ENCODE results near the gene MUC2. TPM values are rescaled to one million over a fixed set of nuclear protein-coding genes. Genes with fewer than 3 reads are reported as not detected.
A peak's percentile ranks its signal among the peaks of the same experiment; 100 is the strongest.
"Not testable (repeated sequence)": the region's sequence is repeated elsewhere in the genome, so short reads cannot be mapped to it uniquely, and the experiment has no call there.

MUC2 gene
- total and polyA plus RNA-seq, 3 experiments from 2014 or later = not detected

- H3K4me1 ChIP-seq (ENCODE audit: insufficient read depth, low read length) = no peaks in the 10 kb centered on the region
- H3K27me3 ChIP-seq (ENCODE audit: insufficient read depth, low read length, poor library complexity, severe bottlenecking) = no peaks in the 10 kb centered on the region
- no peaks in the 10 kb centered on the region for H3K9me3 Mint-ChIP-seq
- peaks cover 0 to 3% of the 10 kb centered on the region in 2 donors for H3K27me3 Mint-ChIP-seq
- no peak overlapping the region for H3K4me3 Mint-ChIP-seq
- DNase-seq = peak in 1 of 5 donors; percentile 42
- H3K36me3 ChIP-seq (ENCODE audit: insufficient read depth, low read length) = no peaks in the 10 kb centered on the region
- H3K36me3 Mint-ChIP-seq = no peaks in the 10 kb centered on the region
- no peak overlapping the region for H3K27ac ChIP-seq (ENCODE audit: low read depth, low read length)
- H3K4me1 Mint-ChIP-seq = no peaks in the 10 kb centered on the region
- H3K27ac Mint-ChIP-seq = no peak overlapping the region
- POLR2A ChIA-PET = no interaction called here
- no peak overlapping the region for H3K4me3 ChIP-seq (ENCODE audit: low read length)
- H3K9me3 ChIP-seq (ENCODE audit: low read length) = no peaks in the 10 kb centered on the region
- CTCF ChIA-PET = interaction anchor here (1.0 kb wide), 1 partner anchor 14 kb away, joined by 3 read pairs; no protein-coding TSS in a partner anchor
Measured at GRCh38 chr11:1113405-1114201, 38.9 kb downstream of the MUC2 start.

- H3K4me1 Mint-ChIP-seq, DNase-seq, CTCF ChIA-PET: not testable (repeated sequence)
Measured at GRCh38 chr11:1115292-1115691, 40.6 kb downstream of the MUC2 start.

GRCh38 chr11:1116104-1116503 is 41.4 kb downstream of the MUC2 start:
- ChIA-PET POLR2A (no interaction called here), CTCF (no interaction called here)
- peak in 1 of 5 donors; percentile 35 for DNase-seq
- Mint-ChIP-seq H3K4me3 (no peak overlapping the region), H3K36me3 (no peaks in the 10 kb centered on the region), H3K9me3 (no peaks in the 10 kb centered on the region), H3K27me3 (peaks cover 0 to 2% of the 10 kb centered on the region in 2 donors), H3K27ac (no peak overlapping the region), H3K4me1 (no peaks in the 10 kb centered on the region)
- Histone ChIP-seq H3K27ac (ENCODE audit: low read depth, low read length) (no peak overlapping the region), H3K9me3 (ENCODE audit: low read length) (no peaks in the 10 kb centered on the region), H3K27me3 (ENCODE audit: insufficient read depth, low read length, poor library complexity, severe bottlenecking) (no peaks in the 10 kb centered on the region), H3K4me1 (ENCODE audit: insufficient read depth, low read length) (no peaks in the 10 kb centered on the region), H3K36me3 (ENCODE audit: insufficient read depth, low read length) (no peaks in the 10 kb centered on the region), H3K4me3 (ENCODE audit: low read length) (no peak overlapping the region)

More at GRCh38 chr11:1115292-1115691, 40.6 kb downstream of the MUC2 start:
- H3K9me3 ChIP-seq (ENCODE audit: low read length); H3K4me1 ChIP-seq (ENCODE audit: insufficient read depth, low read length); H3K4me3 ChIP-seq (ENCODE audit: low read length); H3K27ac ChIP-seq (ENCODE audit: low read depth, low read length); POLR2A ChIA-PET; H3K27me3 ChIP-seq (ENCODE audit: insufficient read depth, low read length, poor library complexity, severe bottlenecking); H3K27me3 Mint-ChIP-seq; H3K36me3 ChIP-seq (ENCODE audit: insufficient read depth, low read length); H3K4me3 Mint-ChIP-seq; H3K9me3 Mint-ChIP-seq; H3K36me3 Mint-ChIP-seq: not testable (repeated sequence)
- peak overlapping the region in 1 of 8 donors; percentile 34 for H3K27ac Mint-ChIP-seq

- no peak overlapping the region for H3K27ac ChIP-seq (ENCODE audit: low read depth, low read length)
- H3K4me1 ChIP-seq (ENCODE audit: insufficient read depth, low read length) = no peaks in the 10 kb centered on the region
- Mint-ChIP-seq H3K27ac (no peak overlapping the region), H3K9me3 (no peaks in the 10 kb centered on the region), H3K27me3 (peaks cover 0 to 2% of the 10 kb centered on the region in 2 donors), H3K4me3 (no peak overlapping the region), H3K4me1 (no peaks in the 10 kb centered on the region), H3K36me3 (no peaks in the 10 kb centered on the region)
- DNase-seq = no peak
- no peaks in the 10 kb centered on the region for H3K27me3 ChIP-seq (ENCODE audit: insufficient read depth, low read length, poor library complexity, severe bottlenecking)
- no peak overlapping the region for H3K4me3 ChIP-seq (ENCODE audit: low read length)
- no peaks in the 10 kb centered on the region for H3K36me3 ChIP-seq (ENCODE audit: insufficient read depth, low read length)
- no peaks in the 10 kb centered on the region for H3K9me3 ChIP-seq (ENCODE audit: low read length)
- ChIA-PET CTCF (no interaction called here), POLR2A (no interaction called here)
Measured at GRCh38 chr11:1116666-1117390, 42.2 kb downstream of the MUC2 start.

GRCh38 chr11:1117992-1118391 is 43.3 kb downstream of the MUC2 start:
- no peak for DNase-seq
- no peak overlapping the region for H3K4me3 ChIP-seq (ENCODE audit: low read length)
- no peaks in the 10 kb centered on the region for H3K36me3 Mint-ChIP-seq
- no peaks in the 10 kb centered on the region for H3K27me3 ChIP-seq (ENCODE audit: insufficient read depth, low read length, poor library complexity, severe bottlenecking)
- no peaks in the 10 kb centered on the region for H3K9me3 Mint-ChIP-seq
- peak overlapping the region in 1 of 8 donors; percentile 57 for H3K27ac Mint-ChIP-seq
- no peaks in the 10 kb centered on the region for H3K4me1 Mint-ChIP-seq
- no peaks in the 10 kb centered on the region for H3K4me1 ChIP-seq (ENCODE audit: insufficient read depth, low read length)
- H3K27me3 Mint-ChIP-seq = peaks cover 0 to 2% of the 10 kb centered on the region in 2 donors
- ChIA-PET POLR2A (no interaction called here), CTCF (no interaction called here)
- no peak overlapping the region for H3K4me3 Mint-ChIP-seq
- H3K9me3 ChIP-seq (ENCODE audit: low read length) = no peaks in the 10 kb centered on the region
- H3K27ac ChIP-seq (ENCODE audit: low read depth, low read length) = no peak overlapping the region
- no peaks in the 10 kb centered on the region for H3K36me3 ChIP-seq (ENCODE audit: insufficient read depth, low read length)

- no peaks in the 10 kb centered on the region for H3K36me3 Mint-ChIP-seq
- peak in 1 of 5 donors; percentile 42 for DNase-seq
Measured at GRCh38 chr11:1118755-1119603, 44.3 kb downstream of the MUC2 start.

GRCh38 chr11:1119604-1120146 is 45.0 kb downstream of the MUC2 start:
- Histone ChIP-seq H3K4me1 (ENCODE audit: insufficient read depth, low read length) (no peaks in the 10 kb centered on the region), H3K36me3 (ENCODE audit: insufficient read depth, low read length) (no peaks in the 10 kb centered on the region), H3K4me3 (ENCODE audit: low read length) (no peak overlapping the region), H3K27me3 (ENCODE audit: insufficient read depth, low read length, poor library complexity, severe bottlenecking) (no peaks in the 10 kb centered on the region), H3K27ac (ENCODE audit: low read depth, low read length) (no peak overlapping the region), H3K9me3 (ENCODE audit: low read length) (no peaks in the 10 kb centered on the region)
- no peak overlapping the region for H3K4me3 Mint-ChIP-seq
- no peak overlapping the region for H3K27ac Mint-ChIP-seq
- ChIA-PET POLR2A (no interaction called here), CTCF (no interaction called here)
- peaks cover 0 to 3% (median 2%) of the 10 kb centered on the region in 5 donors for H3K9me3 Mint-ChIP-seq
- H3K4me1 Mint-ChIP-seq = no peaks in the 10 kb centered on the region
- no peaks in the 10 kb centered on the region for H3K36me3 Mint-ChIP-seq
- H3K27me3 Mint-ChIP-seq = peaks cover 2 to 3% of the 10 kb centered on the region in 2 donors
- peak in 1 of 5 donors; percentile 38 for DNase-seq

More at GRCh38 chr11:1118755-1119603, 44.3 kb downstream of the MUC2 start:
- POLR2A ChIA-PET = no interaction called here
- H3K9me3 Mint-ChIP-seq = no peaks in the 10 kb centered on the region
- Histone ChIP-seq H3K27me3 (ENCODE audit: insufficient read depth, low read length, poor library complexity, severe bottlenecking) (no peaks in the 10 kb centered on the region), H3K9me3 (ENCODE audit: low read length) (no peaks in the 10 kb centered on the region), H3K27ac (ENCODE audit: low read depth, low read length) (no peak overlapping the region), H3K4me1 (ENCODE audit: insufficient read depth, low read length) (no peaks in the 10 kb centered on the region), H3K4me3 (ENCODE audit: low read length) (no peak overlapping the region), H3K36me3 (ENCODE audit: insufficient read depth, low read length) (no peaks in the 10 kb centered on the region)
- CTCF ChIA-PET = no interaction called here
- no peak overlapping the region for H3K27ac Mint-ChIP-seq
- no peak overlapping the region for H3K4me3 Mint-ChIP-seq
- no peaks in the 10 kb centered on the region for H3K4me1 Mint-ChIP-seq
- H3K27me3 Mint-ChIP-seq = peaks cover 2 to 3% of the 10 kb centered on the region in 2 donors

Data from CD8-positive, alpha-beta memory T cell (primary cell).